HG02973 (cell line): ENCODE data around the gene ICA1L.
A peak's percentile ranks its signal among the peaks of the same experiment; 100 is the strongest.

Experiments
- ATAC-seq: cut with Tn5 transposase; IDR thresholded peaks from one replicate; pipeline ENCODE4 v1.9.1; 2021; ENCODE audit warnings: moderate library complexity; ENCODE audit not compliant: unreplicated experiment

Gene ICA1L

DNA sequence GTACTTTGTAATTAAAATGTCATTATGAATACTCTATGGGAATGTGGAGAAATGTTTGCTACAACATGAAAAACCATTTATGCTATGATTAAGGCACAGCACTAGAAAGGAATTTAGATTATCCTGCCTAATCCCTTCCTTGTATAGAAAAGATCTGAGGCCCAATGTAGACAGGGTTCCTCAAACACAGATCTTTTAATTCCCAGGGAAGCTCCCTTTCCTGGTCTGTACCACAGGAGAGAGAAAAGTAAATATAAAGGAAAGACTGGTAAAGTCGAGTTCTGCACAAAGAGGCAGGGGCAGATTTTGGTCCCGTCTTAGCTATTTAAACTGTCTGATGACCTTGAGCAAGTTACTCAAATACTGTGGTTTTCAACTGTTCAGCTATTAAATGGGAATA is 84.7 kb downstream of the ICA1L start:
- ATAC-seq: no peak

- no peak for ATAC-seq
These were observed 88.5 kb downstream of the ICA1L start for GRCh38 chr2:202782940-202783558.

DNA sequence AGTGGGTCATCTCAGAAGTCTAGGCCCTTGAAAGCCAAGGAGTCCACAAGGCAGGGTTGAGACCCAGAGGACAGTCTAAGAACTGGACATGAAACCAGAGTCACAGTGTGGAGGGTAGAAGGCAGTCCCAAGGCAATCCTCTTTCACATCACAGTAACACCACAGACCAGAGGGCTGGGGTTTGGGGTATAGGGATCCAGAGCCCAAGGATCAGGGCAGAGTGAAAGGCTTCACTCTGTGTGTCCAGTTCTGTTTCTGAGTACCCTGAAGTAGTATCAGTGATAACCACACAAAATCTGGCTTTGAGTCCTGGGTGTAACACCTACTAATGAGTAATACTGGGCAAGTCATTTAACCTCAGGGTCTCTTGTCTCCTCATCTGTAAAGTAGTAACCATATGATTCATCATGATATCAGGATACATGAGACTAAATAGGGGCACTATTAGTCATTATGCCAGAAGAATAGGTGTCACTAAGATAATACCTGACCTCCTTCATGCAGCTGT is 91.0 kb downstream of the ICA1L start:
- ATAC-seq: peak; percentile 99

- no peak for ATAC-seq
These were observed 93.3 kb downstream of the ICA1L start for GRCh38 chr2:202778217-202778616.

GRCh38 chr2:202774104-202774503 is 97.5 kb downstream of the ICA1L start:
- no peak for ATAC-seq

GRCh38 chr2:202773301-202773973 is 98.1 kb downstream of the ICA1L start:
- no peak for ATAC-seq

DNA sequence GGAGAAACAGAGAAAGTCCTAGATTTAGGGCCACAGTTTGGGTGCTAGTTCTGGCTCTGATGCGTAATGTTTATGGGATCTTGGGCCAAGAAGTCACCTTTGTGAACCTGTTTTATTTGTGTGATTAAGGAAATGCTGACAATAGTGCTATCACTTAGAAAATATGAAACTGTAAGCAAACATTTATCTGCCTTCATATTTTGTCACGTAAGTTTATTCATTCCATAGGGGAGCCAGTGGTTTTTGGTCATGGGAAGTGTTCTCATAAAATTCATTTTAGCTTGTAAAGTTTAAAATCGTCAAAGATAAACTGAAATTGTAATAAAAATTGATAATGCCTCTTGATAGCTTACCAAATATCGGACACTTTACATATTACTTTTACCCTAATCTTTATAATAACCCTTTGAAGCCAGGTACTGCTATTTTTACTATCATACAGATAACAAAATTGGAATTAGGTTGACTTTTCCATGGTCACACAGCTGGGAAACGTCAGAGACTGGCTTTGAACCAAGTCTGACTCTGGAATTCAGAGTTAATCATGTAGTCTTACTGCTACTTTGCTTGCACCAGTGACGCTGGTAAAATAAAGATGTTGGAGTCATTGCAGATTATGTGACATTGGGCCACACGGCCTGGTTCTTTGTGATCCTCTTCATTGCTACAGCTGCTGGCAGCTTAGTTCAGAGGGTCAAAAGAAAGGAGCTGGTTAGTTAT is 99.7 kb downstream of the ICA1L start:
- ATAC-seq: no peak

GRCh38 chr2:202771336-202771735 is 100.2 kb downstream of the ICA1L start:
- ATAC-seq: no peak

DNA sequence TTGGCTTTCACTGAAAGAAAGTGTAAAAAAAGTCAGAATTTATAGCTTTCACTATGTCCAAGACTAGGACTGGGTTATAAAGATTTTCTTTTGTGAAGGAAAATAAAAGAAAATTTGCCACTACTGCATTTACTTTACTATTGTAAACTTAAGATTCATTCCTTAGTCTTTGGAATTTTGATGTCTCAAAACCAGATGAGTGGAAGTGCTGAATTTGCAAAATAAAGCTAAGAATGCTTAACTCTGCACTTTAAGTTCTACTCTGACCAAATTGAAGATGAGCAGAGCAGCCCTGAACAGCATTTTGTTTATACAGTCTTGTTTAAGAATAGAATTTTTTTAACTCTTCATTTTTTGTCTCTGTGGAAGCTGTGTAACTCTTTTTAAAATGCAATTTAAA is 102.4 kb downstream of the ICA1L start:
- no peak for ATAC-seq

- no peak for ATAC-seq
These were observed 103.3 kb downstream of the ICA1L start for GRCh38 chr2:202768273-202768672.

GRCh38 chr2:202765436-202765835 is 106.1 kb downstream of the ICA1L start:
- ATAC-seq: no peak

GRCh38 chr2:202764991-202765390 is 106.6 kb downstream of the ICA1L start:
- no peak for ATAC-seq

DNA sequence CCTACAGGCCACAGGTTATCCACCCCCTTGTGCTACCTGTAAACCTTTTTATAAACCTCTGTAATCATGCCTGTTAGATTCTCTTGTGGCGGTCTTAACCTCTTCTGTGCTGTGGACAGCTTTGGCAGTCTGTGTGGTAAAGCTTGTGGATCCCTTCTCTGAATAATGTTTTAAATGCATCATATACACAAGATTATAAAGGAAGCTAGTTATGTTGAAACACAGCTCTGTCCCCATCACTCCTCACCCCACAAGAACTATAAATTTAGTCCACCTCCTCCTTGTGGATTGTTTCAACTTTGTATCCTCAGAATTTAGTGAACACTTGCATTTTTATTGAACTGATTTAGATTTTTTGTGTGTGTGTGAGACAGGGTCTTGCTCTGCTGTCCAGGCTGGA is 107.7 kb downstream of the ICA1L start:
- no peak for ATAC-seq

GRCh38 chr2:202762556-202762955 is 109.0 kb downstream of the ICA1L start:
- ATAC-seq: no peak

GRCh38 chr2:202760848-202761247 is 110.7 kb downstream of the ICA1L start:
- ATAC-seq: no peak

GRCh38 chr2:202758604-202759003 is 113.0 kb downstream of the ICA1L start:
- no peak for ATAC-seq

GRCh38 chr2:202758128-202758527 is 113.4 kb downstream of the ICA1L start:
- ATAC-seq: no peak

- ATAC-seq: no peak
These were observed 114.2 kb downstream of the ICA1L start for GRCh38 chr2:202757339-202757738.

GRCh38 chr2:202756598-202756997 is 115.0 kb downstream of the ICA1L start:
- ATAC-seq: no peak

DNA sequence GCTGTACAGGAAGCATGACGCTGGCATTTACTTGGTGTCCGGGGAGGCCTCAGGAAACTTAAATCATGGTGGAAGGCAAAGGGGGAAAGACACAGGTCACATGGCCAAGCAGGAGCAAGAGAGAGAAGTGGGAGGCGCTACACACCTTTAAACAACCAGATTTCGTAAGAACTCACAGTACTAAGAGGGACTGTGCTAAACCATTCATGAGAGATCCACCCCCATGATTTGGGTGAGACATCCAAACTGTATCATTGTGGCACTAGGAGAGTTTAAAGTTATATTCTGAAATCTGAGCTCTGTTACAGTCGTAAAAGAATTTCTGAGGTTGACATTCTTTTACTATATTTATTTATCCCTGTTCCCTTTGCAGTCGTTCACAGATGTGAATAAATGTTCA is 116.6 kb downstream of the ICA1L start:
- ATAC-seq: no peak

DNA sequence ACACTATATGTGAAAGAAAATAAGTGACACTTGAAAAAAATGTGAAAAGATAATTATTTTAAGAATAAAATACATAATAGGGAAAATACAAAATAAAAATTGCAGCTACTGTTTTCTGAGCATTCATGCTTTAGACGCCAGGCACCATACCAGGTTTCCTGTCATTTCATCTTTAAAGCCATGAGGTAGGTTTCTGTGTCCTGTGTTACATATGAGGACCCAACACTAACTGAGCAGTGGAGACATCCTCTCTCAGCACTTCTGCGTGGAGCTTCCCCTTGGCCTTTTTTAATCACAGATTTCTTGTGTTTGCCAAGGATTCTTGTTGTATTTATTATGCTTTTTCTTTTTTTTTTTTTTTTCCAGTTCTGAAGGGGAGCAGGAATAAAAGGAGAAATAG is 119.5 kb downstream of the ICA1L start:
- no peak for ATAC-seq
